ENCODE results near the gene PLA2G4F.

PLA2G4F gene

GRCh38 chr15:42131006-42131405 is 25.4 kb downstream of the PLA2G4F start:
- no peak for DNase-seq

GRCh38 chr15:42130246-42130986 is 26.0 kb downstream of the PLA2G4F start:
- DNase-seq = no peak

GRCh38 chr15:42129364-42129763 is 27.1 kb downstream of the PLA2G4F start:
- DNase-seq = no peak

GRCh38 chr15:42128476-42128875 is 28.0 kb downstream of the PLA2G4F start:
- no peak for DNase-seq

DNA sequence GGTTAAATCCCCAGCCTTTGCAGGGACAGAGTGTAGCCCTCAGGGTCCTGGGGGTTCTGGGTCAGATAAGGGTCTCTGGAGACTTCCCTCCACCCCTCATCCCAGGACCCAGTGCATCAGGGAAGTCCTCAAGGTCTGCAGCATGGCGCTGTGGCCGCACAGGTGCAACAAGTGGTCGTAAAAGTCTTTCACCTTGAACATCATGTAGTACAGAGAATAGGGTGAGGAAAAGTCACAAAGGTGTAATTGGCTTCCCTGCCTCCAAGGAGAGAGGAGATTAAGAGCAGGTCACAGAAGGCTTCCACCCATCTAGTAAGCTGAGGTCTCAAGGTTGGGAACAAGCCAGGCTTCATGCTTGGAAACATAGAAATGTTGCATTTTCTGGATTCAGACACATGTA is 32.9 kb downstream of the PLA2G4F start:
- DNase-seq = no peak

- DNase-seq = no peak
Measured at GRCh38 chr15:42121682-42122081, 34.8 kb downstream of the PLA2G4F start.

DNA sequence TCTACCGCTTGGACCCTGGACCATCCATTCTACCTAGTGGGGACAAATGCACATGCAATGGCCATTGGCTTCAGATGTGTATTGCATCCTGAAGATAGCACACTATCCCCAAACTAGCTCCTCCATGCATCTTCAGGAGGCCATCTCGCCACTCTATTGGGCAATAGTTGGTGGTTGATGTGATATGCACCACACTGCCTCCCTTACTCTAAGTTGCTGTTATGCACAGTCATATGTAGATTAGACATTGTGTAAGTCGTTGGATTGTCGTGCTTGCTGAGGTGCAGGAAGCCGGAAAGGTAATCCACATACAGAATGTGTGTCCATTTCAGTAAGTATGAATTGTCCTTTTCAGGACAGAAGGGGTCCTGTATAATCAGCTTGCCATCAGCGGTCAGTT is 35.4 kb downstream of the PLA2G4F start:
- no peak for DNase-seq

DNA sequence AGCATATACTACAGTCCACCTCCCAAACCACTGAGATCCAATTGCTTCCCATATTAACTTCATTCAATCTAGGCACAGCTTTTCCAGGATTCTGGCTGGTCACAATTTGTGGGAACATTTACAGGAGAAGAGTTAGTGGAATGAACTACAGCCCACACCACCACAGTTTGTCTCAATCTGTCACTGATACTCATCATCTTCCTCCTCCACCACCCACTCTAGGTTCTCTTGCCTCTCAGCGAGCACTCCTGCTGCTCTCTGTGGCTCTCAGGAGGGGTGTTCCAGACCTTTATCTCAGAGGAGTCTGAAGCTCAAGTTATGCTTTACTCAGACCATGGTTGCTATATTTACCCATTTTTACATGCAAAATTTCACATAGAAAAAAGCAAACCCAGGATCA is 36.2 kb downstream of the PLA2G4F start:
- DNase-seq = no peak

- DNase-seq = no peak
Measured at GRCh38 chr15:42119446-42119760, 37.0 kb downstream of the PLA2G4F start.

DNA sequence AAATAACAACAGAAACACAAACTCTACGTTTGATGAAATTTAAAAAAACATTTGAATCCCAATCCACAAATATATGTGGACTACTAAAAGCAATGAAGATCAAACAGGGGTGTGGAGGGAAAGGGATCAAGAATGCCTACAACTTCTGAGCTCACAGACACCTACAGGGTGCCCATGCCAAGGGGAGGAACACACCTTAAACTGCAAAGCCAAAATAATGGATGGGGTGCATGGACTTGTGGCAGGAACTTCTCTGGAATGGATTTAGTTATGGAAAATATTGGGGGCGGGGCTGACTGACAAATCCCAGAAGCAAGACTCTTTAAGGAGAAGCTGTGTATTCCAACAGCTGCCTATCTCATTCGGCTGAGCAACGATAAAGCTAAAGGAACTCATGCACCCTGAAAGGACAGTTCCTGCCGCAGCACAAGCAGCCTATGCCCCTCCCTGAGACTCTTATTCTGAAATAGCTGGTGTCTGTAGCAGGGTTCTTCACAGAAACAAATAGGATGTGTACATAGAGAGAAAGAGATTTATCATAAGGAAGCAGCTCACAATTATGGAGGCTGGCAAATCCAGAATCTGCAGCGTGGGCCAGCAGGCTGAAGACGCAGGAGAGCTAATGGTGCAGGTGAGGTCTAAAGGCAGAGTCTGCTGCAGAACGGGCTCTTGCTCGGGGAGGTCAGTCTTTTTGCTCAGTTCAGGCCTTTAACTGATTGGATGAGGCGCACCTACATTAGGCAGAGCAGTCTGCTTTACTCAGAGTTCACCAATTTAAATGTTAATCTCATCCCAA is 37.6 kb downstream of the PLA2G4F start:
- DNase-seq = no peak

DNA sequence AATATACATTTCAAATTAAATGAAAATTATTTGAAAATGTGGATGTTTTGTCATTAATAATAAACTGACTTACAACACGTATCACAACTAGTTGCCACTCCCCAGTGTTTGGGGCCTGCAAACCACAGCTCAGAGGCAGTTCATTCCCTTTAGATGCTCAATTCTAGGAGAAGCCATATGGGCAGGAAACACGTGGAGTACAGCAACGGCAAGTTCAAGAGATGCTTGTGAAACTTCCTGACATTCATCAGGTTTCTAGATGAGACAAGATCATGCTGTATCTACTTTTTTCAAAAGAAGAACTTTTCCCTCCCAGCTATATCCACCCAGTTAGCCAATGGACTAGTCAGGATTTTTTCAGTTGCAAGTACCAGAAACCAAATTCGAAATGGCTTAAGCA is 44.5 kb downstream of the PLA2G4F start:
- no peak for DNase-seq

DNA sequence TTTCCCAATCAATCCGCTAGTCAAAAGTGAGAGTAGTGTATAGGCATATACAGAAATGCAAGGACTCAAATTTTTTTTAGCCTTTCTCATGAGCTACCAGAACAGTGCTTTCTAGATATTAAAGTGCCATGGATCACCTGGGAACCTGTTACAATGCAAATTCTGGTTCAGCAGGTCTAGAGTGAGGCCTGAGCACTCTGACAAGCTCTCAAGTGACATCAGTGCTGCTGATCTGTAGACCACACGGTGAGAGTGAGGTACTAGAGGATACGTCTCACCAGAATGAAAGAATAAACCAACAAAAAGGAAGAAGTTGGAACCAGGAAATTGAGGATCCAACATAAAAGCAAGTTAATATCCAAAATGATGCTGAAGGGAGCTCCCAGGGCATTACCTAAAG is 46.1 kb downstream of the PLA2G4F start:
- no peak for DNase-seq

GRCh38 chr15:42108806-42109205 is 47.6 kb downstream of the PLA2G4F start:
- no peak for DNase-seq

- DNase-seq = no peak
Measured at GRCh38 chr15:42108189-42108588, 48.2 kb downstream of the PLA2G4F start.

GRCh38 chr15:42107473-42107872 is 49.0 kb downstream of the PLA2G4F start:
- DNase-seq = no peak

DNA sequence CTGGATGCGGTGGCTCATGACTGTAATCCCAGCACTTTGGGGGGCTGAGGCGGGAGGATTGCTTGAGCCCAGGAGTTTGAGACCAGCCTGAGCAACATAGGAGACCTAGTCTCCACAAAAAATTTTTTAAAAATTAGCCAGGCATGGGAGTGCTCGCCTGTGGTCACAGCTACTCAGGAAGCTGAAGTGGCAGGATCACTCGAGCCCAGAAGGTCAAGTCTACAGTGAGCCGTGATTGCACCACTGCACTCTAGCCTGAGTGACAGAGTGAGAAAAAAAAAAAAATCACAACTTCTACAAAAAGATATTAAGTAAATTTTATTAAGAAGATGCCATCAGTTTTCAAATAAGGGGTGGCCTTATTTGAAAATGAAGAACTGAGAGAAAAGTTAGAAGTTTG is 50.1 kb downstream of the PLA2G4F start:
- DNase-seq = no peak

DNA sequence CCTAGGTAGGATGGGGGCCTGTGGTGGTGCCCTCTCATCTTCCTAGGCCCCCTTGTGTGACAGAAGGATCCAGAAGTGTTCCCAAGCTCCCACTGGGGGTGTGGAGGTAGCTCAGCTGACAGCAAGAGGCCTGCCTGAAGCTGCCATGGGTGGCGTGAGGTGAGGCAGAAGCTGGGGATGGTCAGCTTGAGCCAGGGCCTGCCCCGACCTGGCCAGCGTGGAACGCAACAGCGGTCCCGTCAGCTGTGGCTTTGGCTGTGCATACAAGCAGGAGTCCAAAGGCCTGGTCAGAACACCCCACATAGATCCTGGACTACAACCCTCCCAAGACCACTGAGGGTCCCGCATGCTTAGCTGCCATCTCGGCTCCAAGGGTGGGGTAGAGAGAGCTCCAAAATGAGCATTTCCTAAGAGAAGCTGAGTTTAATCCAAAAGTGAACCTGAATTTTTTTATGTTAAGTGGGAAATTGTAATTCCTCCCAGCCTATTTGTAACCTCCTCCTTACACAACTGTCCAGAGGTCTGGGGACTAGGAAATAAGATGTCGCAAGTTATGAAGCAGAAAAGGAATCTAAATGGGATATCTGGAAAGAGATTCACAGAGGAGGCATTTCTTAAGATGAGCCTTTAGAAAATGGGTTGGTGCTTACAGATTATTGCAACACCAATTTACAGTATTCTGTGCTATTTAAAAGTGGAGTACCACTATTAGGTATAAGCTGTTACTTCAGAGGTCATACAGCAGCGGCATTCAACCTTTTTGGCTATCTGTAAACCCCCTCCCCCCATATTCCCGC is 52.1 kb downstream of the PLA2G4F start:
- no peak for DNase-seq

GRCh38 chr15:42102646-42103235 is 53.7 kb downstream of the PLA2G4F start:
- DNase-seq = no peak

- no peak for DNase-seq
Measured at GRCh38 chr15:42101861-42102260, 54.6 kb downstream of the PLA2G4F start.

DNA sequence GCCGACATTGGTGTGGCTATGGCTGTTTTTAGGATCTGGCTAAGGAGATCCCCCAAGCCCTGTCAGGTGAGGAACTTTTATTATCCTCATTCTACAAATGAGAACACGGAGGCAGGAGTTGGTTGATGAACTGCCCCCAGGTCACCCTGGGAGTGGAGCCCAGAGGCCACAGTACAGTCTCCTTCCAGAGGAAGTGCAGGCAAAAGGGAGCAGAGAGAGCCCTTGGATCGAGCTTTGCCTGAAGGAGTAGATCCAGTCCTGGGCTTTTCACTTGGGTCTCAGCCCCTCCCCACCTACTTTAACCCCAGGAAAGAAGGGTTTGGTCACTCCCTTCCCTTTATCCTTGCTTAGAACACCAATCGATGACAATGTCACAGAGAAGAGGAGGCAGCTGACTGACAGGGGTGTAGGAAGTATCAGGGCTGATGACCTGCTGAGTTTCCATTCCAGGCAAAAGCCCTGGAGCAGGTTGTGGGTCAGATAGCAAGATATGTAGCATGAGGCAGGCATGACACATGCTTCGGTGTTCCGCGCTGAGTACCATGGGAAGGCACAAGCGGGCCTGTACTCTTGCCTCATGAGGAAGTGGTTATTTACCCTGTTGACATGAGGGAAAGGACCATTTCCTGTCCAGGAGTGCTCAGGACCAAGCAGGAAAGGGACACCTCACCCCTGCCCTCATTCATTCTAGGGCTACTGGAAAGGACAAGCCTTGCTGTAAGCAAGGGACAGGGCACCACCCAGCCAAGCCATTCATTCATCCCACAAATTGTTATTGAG is 56.2 kb downstream of the PLA2G4F start:
- no peak for DNase-seq

DNA sequence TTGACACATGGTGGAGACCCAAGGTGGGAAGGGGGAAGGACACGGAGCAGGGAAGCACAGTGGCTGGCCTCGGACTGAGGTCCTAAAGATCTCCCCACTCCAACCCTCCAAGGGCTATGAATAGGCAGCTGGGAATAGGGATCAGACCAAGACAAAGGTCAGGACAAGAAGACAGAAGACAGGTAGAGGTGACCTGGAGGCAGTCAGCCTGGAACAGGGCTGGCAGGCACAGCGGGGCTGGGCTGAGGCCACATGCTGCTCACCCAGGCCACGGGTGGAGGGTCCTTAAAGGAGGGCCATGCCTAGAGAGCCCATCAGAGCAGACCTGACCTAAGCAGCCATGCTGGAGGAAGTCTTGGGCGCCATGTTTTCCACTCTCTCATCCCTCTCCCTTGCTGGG is 59.4 kb downstream of the PLA2G4F start:
- no peak for DNase-seq

DNA sequence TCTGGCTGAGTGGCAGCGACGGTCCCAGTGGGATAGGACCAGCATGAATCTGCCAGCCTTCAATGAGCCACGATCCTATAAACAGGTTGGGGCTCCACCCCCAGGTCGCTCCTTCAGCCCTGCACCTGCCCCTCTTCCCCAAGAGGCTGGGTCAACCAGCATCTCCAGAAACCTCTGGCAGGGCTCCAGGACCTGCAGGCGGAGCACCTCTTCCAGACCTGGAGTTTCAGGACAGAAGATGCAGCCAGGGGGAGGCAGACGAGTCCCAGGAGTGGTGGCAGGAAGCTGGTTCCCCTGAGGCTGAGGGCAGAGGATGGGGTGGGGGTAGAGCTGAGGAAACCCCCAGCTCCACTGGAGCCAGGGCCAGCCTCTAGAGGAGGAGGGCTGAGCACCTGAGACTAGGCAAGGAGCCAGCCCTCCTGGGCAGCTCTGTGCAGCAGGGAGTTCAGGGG is 61.9 kb downstream of the PLA2G4F start, which contains the start of gene PLA2G4D:
PLA2G4D (minus strand) TSS at position 51 of the 452 bp plus-strand sequence. CDS start 103 bp downstream, outside the sequence.
- DNase-seq = no peak
